Adipose tissue (tissue), 3 donors: ENCODE measurements around the gene VWC2L. TPM values are rescaled to one million over a fixed set of nuclear protein-coding genes. Genes with fewer than 3 reads are reported as not detected.

Source experiments
- H3K27ac ChIP-seq: one replicate; pipeline ENCODE4 v1.5.1; 2013; ENCODE audit warnings: low read depth, low read length
- WGBS, 3 donors: extraction: QIAGEN DNeasy Blood & Tissue Kit; methylation state at CpG; one replicate each; pipeline ENCODE4 v1.1.7; 2013; 5-methylcytosine and 5-hydroxymethylcytosine counted together
- polyA plus RNA-seq, 3 donors: library from polyadenylated mRNA; stranded (reverse); fragments of 200-250 nt; gene quantifications; one replicate each; pipeline ENCODE4 v1.2.3, GENCODE V29; 2013
- donor health status: healthy with polysubstance abuse.
- donor health status: Bipolar disorder and iron deficiency.
- donor health status: healthy.

Gene VWC2L
- polyA plus RNA-seq, 3 donors = not detected

GRCh38 chr2:214515111-214515510, 104.3 kb downstream of the VWC2L start:
- no peak overlapping the region for H3K27ac ChIP-seq
- 37 to 47% (median 40%) methylated on average over 4 of the region's 4 CpGs for WGBS, 3 donors

DNA sequence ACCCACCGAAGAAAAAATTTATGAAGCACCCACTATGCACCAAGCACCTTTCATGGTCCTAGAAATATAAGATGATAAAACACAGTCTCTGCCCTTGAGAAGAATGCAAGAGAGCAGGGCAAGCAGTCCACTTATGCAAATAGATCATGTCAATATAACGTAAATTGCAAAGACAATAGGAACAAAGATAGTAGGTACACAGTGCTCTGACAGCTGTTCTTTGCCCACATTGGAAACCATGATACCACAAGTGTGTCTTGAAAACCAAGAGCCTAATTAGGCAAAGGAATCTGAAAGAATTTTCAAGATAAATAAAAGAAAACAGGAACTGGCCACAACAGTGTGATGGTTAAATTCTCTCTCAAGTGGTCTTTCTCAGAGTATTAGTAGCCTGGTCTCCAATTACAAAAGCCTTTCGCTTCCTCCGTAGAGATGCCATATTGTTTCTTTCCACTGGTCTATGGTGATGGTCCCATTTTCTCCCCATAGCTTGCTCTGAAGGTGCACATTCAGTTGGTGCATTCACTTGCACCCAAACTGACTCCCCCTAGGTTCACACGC, 108.5 kb downstream of the VWC2L start:
- no peak overlapping the region for H3K27ac ChIP-seq
- WGBS, 3 donors = 72 to 92% (median 90%) methylated on average over 5 of the region's 5 CpGs

GRCh38 chr2:214529021-214529420, 118.2 kb downstream of the VWC2L start:
- WGBS, 3 donors = 67 to 82% (median 81%) methylated on average over 5 of the region's 5 CpGs

GRCh38 chr2:214529514-214529913, 118.7 kb downstream of the VWC2L start:
- no peak overlapping the region for H3K27ac ChIP-seq
- WGBS, 3 donors = 74 to 83% (median 80%) methylated on average over 6 of the region's 6 CpGs

More at GRCh38 chr2:214529021-214529420, 118.2 kb downstream of the VWC2L start:
- H3K27ac ChIP-seq = no peak overlapping the region

GRCh38 chr2:214533541-214533940, 122.7 kb downstream of the VWC2L start:
- H3K27ac ChIP-seq = no peak overlapping the region
- WGBS, 3 donors = 54 to 65% (median 57%) methylated on average over 3 of the region's 3 CpGs

- 54 to 74% (median 70%) methylated on average over 3 of the region's 3 CpGs for WGBS, 3 donors
- H3K27ac ChIP-seq = no peak overlapping the region
These were observed 125.8 kb downstream of the VWC2L start for GRCh38 chr2:214536625-214537024.

DNA sequence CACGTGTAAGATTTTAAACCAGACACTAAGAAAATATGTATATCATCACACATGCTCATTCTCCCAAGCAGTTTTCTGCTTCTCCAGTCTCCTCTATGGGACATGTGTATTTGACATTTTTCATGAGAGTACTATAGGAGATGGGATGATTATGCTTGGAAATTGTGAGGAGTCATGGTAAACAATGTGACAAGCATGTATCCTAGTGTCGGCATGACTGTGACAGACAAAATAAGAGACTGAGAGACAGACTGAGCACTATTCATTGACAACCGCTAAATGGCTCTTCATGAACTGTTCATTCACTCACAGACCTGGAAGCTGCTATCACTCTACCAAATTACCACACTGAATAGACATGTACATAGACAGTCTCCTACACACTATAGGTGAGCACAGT, 127.1 kb downstream of the VWC2L start:
- H3K27ac ChIP-seq = no peak overlapping the region
- 53 to 81% (median 78%) methylated on average over 3 of the region's 3 CpGs for WGBS, 3 donors

GRCh38 chr2:214542295-214542694, 131.4 kb downstream of the VWC2L start:
- H3K27ac ChIP-seq = no peak overlapping the region
- 53 to 65% (median 61%) methylated on average over 7 of the region's 7 CpGs for WGBS, 3 donors

GRCh38 chr2:214542866-214543265, 132.0 kb downstream of the VWC2L start:
- WGBS, 3 donors = 44 to 75% (median 66%) methylated on average over 1 of the region's 1 CpG
- no peak overlapping the region for H3K27ac ChIP-seq

DNA sequence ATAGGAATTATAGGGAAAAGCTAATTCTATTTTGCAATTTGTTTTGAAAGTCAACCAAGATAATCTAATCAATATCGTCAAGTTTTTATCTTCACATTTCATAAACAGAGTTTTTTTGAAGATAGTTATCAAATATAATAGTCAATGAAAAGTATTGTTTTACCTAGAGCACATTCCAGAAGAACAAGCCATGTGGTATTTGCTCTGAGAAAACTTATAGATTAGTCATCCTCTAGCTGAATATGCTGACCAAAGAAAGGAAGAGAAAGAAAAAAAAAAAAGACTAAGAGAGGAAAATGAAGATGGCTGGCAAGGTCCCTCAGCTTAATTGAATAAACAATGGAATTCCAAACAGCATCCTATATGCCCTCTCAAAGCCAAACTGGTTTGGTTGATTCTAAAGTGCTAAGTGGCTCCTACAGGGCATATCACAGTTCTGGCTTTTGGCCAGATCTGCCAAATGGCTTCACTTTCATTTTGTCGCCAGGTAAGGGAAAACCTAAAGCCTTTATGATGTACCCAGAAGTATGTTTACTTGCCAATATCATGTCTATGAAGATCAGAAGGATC, 132.6 kb downstream of the VWC2L start:
- H3K27ac ChIP-seq = no peak overlapping the region
- WGBS, 3 donors = 41 to 82% (median 82%) methylated on average over 2 of the region's 2 CpGs

- WGBS, 3 donors = 54 to 58% (median 54%) methylated on average over 1 of the region's 1 CpG
- H3K27ac ChIP-seq = no peak overlapping the region
These were observed 135.2 kb downstream of the VWC2L start for GRCh38 chr2:214545898-214546542.

DNA sequence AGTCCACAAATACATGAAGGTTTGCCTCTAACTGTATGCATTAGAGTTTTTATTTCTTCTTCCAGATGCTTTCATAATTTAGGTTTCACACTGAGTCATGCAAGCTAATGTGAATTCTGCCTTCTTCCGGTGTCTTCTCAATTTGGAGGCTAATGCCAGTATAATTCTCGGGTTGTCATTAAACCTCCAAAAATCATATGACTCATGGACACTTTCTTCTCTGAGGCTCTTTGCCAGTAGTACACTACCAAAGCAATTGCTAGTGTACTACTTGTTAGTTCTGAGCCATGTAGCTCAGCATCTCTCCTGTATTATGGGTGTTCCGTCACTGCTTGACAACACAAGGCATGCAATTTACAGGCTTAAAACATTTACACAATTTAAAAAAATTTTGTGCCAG, 137.1 kb downstream of the VWC2L start:
- no peak overlapping the region for H3K27ac ChIP-seq
- 54 to 58% (median 55%) methylated on average over 3 of the region's 3 CpGs for WGBS, 3 donors

DNA sequence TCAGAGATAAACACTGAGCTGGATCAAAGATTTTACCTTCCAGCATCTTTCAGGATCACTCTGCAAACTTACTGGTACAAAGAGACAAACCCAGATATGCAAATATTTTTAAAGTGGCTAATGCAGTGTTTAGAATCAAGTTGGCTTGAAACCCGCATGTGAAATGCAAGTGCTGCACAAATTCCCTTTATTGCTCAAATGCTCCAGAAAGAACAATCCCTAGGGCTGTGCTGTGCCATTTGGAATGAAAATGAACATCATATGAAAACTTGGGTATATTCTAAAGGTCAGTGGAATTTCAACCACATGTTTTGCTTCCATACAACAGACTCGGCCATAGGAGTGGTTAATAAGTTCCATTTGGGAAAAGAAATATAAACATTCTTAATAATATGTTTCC, 139.1 kb downstream of the VWC2L start:
- H3K27ac ChIP-seq = no peak overlapping the region
- 68 to 76% (median 74%) methylated on average over 2 of the region's 2 CpGs for WGBS, 3 donors

DNA sequence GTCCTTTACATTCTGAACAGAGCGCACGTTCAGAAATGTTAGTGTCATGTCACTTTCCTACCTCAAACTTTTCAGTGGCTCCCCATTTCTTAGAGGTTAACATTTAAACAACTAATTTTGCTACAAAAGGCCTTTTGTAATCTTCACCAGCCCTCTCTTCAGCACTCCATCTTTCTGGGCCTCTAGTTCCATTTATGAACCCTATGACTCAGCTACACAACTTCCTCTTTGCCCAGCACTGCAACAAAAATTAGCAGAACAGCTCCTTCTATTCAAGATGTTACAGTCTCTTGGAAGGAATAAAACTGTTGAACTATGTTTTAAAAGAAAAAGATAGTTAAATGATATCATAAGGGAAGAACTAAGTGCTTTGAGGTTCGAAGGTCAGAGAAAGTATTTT, 139.9 kb downstream of the VWC2L start:
- H3K27ac ChIP-seq = no peak overlapping the region
- WGBS, 3 donors = 71 to 81% (median 74%) methylated on average over 3 of the region's 3 CpGs

- WGBS, 3 donors = 60 to 77% (median 67%) methylated on average over 3 of the region's 3 CpGs
- no peak overlapping the region for H3K27ac ChIP-seq
These were observed 147.0 kb downstream of the VWC2L start for GRCh38 chr2:214557884-214558283.

GRCh38 chr2:214558341-214558740, 147.5 kb downstream of the VWC2L start:
- WGBS, 3 donors = 87 to 93% (median 93%) methylated on average over 1 of the region's 1 CpG
- no peak overlapping the region for H3K27ac ChIP-seq

DNA sequence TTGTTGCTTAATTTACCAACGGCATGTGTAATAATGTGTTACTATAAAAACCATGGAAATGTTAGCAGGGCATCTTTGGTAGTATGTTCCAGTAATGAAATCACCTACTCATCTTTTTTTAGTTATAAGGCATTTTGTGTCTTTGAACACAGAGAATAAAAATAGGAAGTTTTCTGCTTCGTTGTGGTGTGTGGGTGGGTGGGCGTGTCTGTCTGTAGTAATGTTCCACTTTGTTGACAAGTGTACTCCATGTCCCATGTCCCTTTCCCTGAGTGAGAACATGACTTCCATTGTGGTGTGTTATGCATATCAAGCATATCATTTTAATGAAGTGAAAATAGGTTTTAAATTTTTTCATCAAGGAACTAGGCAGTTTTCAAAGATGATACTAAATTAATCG, 149.3 kb downstream of the VWC2L start:
- no peak overlapping the region for H3K27ac ChIP-seq
- WGBS, 3 donors = 69 to 76% (median 74%) methylated on average over 4 of the region's 4 CpGs

- no peak overlapping the region for H3K27ac ChIP-seq
- WGBS, 3 donors = 75 to 93% (median 87%) methylated on average over 1 of the region's 1 CpG
These were observed 149.8 kb downstream of the VWC2L start for GRCh38 chr2:214560618-214561190.

GRCh38 chr2:214565246-214565645, 154.4 kb downstream of the VWC2L start:
- 43 to 80% (median 70%) methylated on average over 1 of the region's 1 CpG for WGBS, 3 donors
- H3K27ac ChIP-seq = no peak overlapping the region

GRCh38 chr2:214566457-214566856, 155.6 kb downstream of the VWC2L start:
- 60 to 70% (median 60%) methylated on average over 1 of the region's 1 CpG for WGBS, 3 donors
- no peak overlapping the region for H3K27ac ChIP-seq
